GM10248 (cell line): Measurements from ENCODE around the gene TNFSF10.

Experiments
- CTCF ChIA-PET: fragments of 300-600 bp; sonication (Branson Sonifier 250); formaldehyde crosslinking; extraction: SDS; loops from one replicate; lab custom pipeline; 2021; ENCODE audit warnings: antibody characterized with exemption; lab: Yijun Ruan, JAX
- POLR2A ChIA-PET: fragments of 350-650 bp; sonication (Branson Sonifier 250); formaldehyde crosslinking; extraction: SDS; loops from one replicate; lab custom pipeline; 2020; ENCODE audit warnings: antibody characterized with exemption; lab: Yijun Ruan, JAX
- DNase-seq: peaks from one replicate; pipeline ENCODE4 v3.0.0; 2012; ENCODE audit errors: extremely low spot score
- TF ChIP-seq, protein P1 (sequence below): IDR thresholded peaks from 2 replicates; pipeline ENCODE4 v1.5.1; 2012; ENCODE audit warnings: mild to moderate bottlenecking, low read depth; ENCODE audit errors: extremely low read depth, missing control alignments, control extremely low read depth

Gene TNFSF10

DNA sequence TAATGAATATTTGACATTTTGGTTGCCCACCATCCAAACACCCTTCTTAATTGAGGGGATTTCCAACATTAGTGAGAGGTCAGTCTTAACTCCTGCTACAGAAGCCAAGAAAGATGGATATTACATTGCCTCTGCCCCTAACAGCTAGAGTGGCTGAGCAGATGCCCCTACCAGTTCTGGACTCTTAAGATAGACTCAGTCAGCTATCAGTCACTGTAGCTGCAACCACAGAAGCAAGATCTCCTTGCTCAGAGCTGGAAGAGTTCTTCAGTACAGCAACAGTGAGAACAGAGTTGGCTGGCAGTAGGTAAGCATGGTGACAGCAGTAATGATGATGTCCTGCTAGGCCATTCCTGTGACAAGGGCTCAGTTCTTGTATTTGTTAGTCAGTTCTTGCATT, 29.4 kb upstream of the TNFSF10 start:
- ChIA-PET CTCF (interaction anchor here (0.7 to 1.0 kb wide), 2 partner anchors 14 to 70 kb away, joined by 3 read pairs; no protein-coding TSS in a partner anchor), POLR2A (no interaction called here)
- no peak for DNase-seq
- TF ChIP-seq, protein P1, sequence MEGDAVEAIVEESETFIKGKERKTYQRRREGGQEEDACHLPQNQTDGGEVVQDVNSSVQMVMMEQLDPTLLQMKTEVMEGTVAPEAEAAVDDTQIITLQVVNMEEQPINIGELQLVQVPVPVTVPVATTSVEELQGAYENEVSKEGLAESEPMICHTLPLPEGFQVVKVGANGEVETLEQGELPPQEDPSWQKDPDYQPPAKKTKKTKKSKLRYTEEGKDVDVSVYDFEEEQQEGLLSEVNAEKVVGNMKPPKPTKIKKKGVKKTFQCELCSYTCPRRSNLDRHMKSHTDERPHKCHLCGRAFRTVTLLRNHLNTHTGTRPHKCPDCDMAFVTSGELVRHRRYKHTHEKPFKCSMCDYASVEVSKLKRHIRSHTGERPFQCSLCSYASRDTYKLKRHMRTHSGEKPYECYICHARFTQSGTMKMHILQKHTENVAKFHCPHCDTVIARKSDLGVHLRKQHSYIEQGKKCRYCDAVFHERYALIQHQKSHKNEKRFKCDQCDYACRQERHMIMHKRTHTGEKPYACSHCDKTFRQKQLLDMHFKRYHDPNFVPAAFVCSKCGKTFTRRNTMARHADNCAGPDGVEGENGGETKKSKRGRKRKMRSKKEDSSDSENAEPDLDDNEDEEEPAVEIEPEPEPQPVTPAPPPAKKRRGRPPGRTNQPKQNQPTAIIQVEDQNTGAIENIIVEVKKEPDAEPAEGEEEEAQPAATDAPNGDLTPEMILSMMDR, result no peak

DNA sequence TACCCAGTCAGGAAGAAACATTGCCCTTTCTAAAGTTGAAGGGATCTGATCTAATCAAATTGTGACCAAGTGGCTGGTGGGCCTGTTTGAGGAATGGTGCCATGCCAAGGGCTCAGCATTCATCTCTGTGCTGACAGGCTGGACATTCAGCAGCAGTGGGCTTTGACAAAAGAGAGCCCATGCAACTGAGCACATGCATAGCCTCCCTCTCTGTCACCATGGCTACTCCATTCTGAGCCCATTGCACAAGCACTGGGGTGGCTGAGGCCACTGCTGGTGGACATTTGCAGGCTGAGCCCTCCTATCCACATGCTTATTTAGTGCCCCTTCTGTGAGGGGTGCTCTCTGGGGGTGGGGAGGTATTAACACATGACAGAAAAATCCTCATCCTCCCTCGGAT, 28.6 kb upstream of the TNFSF10 start:
- ChIA-PET POLR2A (no interaction called here), CTCF (interaction anchor here (0.7 to 1.0 kb wide), 2 partner anchors 21 to 71 kb away, joined by 3 read pairs; no protein-coding TSS in a partner anchor)
- TF ChIP-seq, protein P1, result no peak
- DNase-seq, result no peak

DNA sequence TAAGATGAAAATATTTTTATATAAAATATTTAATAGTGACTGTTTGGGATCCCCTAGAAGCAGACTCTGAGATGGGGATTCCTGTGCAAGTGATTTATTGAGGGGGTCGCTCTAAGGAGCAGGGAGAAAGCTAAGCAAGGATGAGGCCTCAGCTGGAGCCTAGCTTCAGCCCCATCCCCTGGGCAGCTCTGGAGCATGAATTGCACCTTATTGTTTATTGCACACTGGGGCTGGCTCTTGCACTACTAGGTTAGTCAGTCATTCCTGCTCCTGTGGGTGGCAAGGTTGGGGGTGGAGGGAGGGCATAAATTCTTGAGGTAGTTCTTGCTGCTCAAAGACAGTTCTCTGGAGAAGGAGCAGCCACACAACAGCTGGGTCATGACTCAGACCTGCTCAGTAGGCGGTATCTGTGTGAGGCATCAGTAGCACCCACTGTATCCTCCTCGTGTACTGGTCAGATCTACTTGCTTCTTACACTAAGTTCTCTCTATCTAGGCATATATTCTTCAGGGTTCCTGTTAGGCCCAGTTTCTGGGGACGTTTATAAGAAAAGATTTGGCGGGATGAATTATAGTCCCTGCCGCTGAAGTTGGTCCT, 27.2 kb upstream of the TNFSF10 start:
- no peak for DNase-seq
- ChIA-PET POLR2A (no interaction called here), CTCF (interaction anchor here (0.9 to 2.3 kb wide), 4 partner anchors 11 to 99 kb away, joined by 3 to 5 read pairs (median 3); no protein-coding TSS in a partner anchor)
- TF ChIP-seq, protein P1, result no peak

DNA sequence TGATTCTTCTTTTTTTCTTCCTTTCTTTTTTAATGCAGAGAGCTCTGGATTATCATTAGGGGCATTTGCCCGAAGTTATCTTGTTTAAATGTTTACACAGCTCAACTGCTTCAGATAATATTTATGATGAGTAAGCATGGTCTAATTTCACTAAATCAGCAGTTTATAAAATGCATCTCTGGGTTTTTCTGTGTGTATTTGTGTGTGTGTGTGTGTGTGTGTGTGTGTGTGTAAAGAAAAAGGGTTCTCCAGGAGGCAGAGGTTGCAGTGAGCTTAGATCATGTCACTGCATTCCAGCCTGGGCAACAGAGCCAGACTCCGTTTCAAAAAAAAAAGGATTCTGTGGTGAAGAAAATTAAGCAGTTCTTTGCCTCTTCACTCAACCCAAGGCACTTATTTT, 25.9 kb upstream of the TNFSF10 start:
- DNase-seq, result no peak
- POLR2A ChIA-PET, result no interaction called here
- TF ChIP-seq, protein P1, result no peak
- CTCF ChIA-PET, result interaction anchor here (0.7 to 2.3 kb wide), 6 partner anchors 10 to 101 kb away, joined by 3 to 5 read pairs (median 3); no protein-coding TSS in a partner anchor

DNA sequence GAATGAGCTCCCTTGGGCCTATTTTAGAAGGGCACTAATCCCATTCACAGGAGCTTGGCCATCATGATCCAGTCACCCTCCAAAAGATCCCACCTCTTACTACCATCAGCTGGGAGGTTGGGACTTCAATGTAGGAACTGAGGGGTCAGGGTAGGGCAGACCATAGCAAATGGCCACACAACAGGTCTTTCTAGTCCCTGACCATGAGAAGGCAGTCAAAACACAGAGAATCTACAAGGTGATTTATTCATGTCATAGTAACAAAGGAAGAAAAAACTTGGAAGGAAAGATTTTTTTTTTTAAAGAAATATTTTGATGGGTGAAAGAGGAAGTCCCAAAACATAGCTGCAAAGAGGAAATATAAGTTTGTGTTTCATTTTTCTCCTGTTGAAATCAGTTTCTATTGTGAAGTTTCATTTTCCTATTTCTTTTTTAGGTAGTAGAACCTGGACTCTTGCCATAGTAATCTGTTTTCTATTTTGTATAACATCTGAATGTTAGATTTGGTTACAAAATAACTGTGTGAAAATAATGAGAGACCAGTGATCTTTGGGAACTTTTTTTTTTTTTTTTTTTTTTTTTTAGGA, 23.5 kb upstream of the TNFSF10 start:
- ChIA-PET POLR2A (no interaction called here), CTCF (interaction anchor here (1.2 to 1.5 kb wide), 2 partner anchors 48 to 70 kb away, joined by 3 to 4 read pairs; no protein-coding TSS in a partner anchor)
- TF ChIP-seq, protein P1, result no peak
- no peak for DNase-seq

DNA sequence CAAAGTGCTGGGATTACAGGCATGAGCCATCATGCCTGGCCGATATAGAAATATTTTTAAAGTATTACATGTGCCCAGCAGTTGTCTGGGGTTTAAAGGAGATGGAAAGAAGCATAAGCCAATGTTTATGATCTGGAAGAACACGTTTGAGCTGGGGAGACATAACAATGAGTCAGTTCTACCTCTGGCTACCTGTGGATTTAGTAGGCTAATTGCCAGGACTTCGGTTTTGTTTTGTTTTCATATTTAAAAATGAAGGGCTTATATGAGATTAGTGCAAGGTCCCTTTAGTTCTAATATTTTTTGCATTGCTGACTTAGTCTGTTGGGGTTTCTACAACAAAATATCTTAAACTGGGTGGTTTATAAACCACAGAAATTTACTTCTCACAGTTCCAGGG, 22.9 kb upstream of the TNFSF10 start:
- DNase-seq, result no peak
- ChIA-PET POLR2A (no interaction called here), CTCF (interaction anchor here (1.2 kb wide), 1 partner anchor 69 kb away, joined by 4 read pairs; no protein-coding TSS in a partner anchor)
- TF ChIP-seq, protein P1, result no peak
